A549 (cell line): Measurements from ENCODE around the gene OSTM1. TPM values are rescaled to one million over a fixed set of nuclear protein-coding genes. Genes with fewer than 3 reads are reported as not detected.

ENCODE experiments used
- ATAC-seq, 2 experiments: fragments of 200-7000 bp in 1 of 2; fragments of >200 bp in 1 of 2; cut with Nextera tagmentation in 1 of 2; cut with Tn5 transposase in 1 of 2; 3 replicates each; pipeline versions ENCODE4 v1.8.0 to v1.9.1; 2018 to 2020; ENCODE audit warnings: mild to moderate bottlenecking in 1 of 2, moderate library complexity in 1 of 2
- CTCF ChIA-PET: fragments of 300-600 bp; sonication (Branson Sonifier 250); formaldehyde crosslinking; extraction: SDS; loops from one replicate; lab custom pipeline; 2021; ENCODE audit warnings: antibody characterized with exemption, inconsistent platforms; lab: Yijun Ruan, JAX
- POLR2A ChIA-PET: fragments of 350-600 bp; formaldehyde crosslinking; extraction: SDS; loops from one replicate; lab custom pipeline; 2021; ENCODE audit warnings: antibody characterized with exemption, inconsistent platforms; lab: Yijun Ruan, JAX
- DNase-seq, 2 experiments: peaks; one replicate each; pipeline versions ENCODE4 v3.0.0 to v3.0.0-alpha.2; 2011 to 2016; ENCODE audit warnings: low read depth in 1 of 2, low spot score in 1 of 2
- FAIRE-seq: peaks from 2 replicates; lab custom pipeline; 2011; peaks lifted over from hg19 to GRCh38; lab: Jason Lieb, UNC
- H3K27ac ChIP-seq, 2 experiments: fragments of >200 bp; sonication (Bioruptor Twin); formaldehyde crosslinking; 3 replicates each; pipeline ENCODE4 v1.5.1; 2016 to 2017
- H3K4me1 ChIP-seq: fragments of >200 bp; sonication (Bioruptor Twin); formaldehyde crosslinking; 3 replicates; pipeline ENCODE4 v1.6.1; 2016
- H3K4me2 ChIP-seq: fragments of >200 bp; sonication (Bioruptor Twin); formaldehyde crosslinking; 3 replicates; pipeline ENCODE4 v1.6.1; 2016
- H3K4me3 ChIP-seq: fragments of >200 bp; sonication (Bioruptor Twin); formaldehyde crosslinking; 3 replicates; pipeline ENCODE4 v1.5.1; 2016
- H3K9me3 ChIP-seq: fragments of >200 bp; sonication (Bioruptor Twin); formaldehyde crosslinking; 3 replicates; pipeline ENCODE4 v1.6.1; 2016
- BHLHE40 ChIP-seq: IDR thresholded peaks from 2 replicates; pipeline ENCODE4 v1.6.1; 2012; ENCODE audit warnings: low read depth, low read length, inconsistent platforms
- CBX8 ChIP-seq: fragments of 200-600 bp; sonication (generic); IDR thresholded peaks from 2 replicates; pipeline ENCODE4 v1.6.1; 2016
- CEBPB ChIP-seq, 2 experiments: fragments of >200 bp in 1 of 2; sonication (Bioruptor Twin) in 1 of 2; formaldehyde crosslinking in 1 of 2; IDR thresholded peaks; 2 replicates each; pipeline ENCODE4 v1.6.1; 2012 to 2016
- FOXS1 ChIP-seq: fragments of 250-450 bp; sonication (Bioruptor Pico); IDR thresholded peaks from 2 replicates; pipeline ENCODE4 v1.5.0; 2020; ENCODE audit warnings: mild to moderate bottlenecking, moderate library complexity
- HDAC2 ChIP-seq: fragments of 200-600 bp; sonication (generic); IDR thresholded peaks from 2 replicates; pipeline ENCODE4 v1.6.1; 2016
- HEYL ChIP-seq: fragments of 250-450 bp; sonication (Bioruptor Pico); IDR thresholded peaks from 2 replicates; pipeline ENCODE4 v1.8.0; 2021; ENCODE audit warnings: mild to moderate bottlenecking, moderate library complexity
- HOXA7 ChIP-seq: fragments of 250-450 bp; sonication (Bioruptor Pico); IDR thresholded peaks from 2 replicates; pipeline ENCODE4 v1.5.0; 2020; ENCODE audit warnings: mild to moderate bottlenecking, moderate library complexity
- JUN ChIP-seq, 2 experiments: fragments of >200 bp; sonication (Bioruptor Twin); formaldehyde crosslinking; IDR thresholded peaks; 2 replicates in 1 of 2; 3 replicates in 1 of 2; pipeline ENCODE4 v1.6.1; 2016 to 2017
- JUNB ChIP-seq: fragments of >200 bp; sonication (Bioruptor Twin); formaldehyde crosslinking; IDR thresholded peaks from 2 replicates; pipeline ENCODE4 v1.6.1; 2016
- KDM5A ChIP-seq: fragments of 200-600 bp; sonication (generic); IDR thresholded peaks from 2 replicates; pipeline ENCODE4 v1.6.1; 2016; ENCODE audit warnings: antibody characterized with exemption, mild to moderate bottlenecking
- MAFK ChIP-seq: fragments of 450-650 bp; IDR thresholded peaks from 2 replicates; pipeline ENCODE4 v1.6.1; 2014; ENCODE audit not compliant: partially characterized antibody
- NFE2L2 ChIP-seq: fragments of 150-350 bp; conservative IDR thresholded peaks from 2 replicates; pipeline ENCODE4 v1.6.1; 2014; ENCODE audit warnings: low read length
- NR3C1 ChIP-seq: fragments of >200 bp; sonication (Bioruptor Twin); formaldehyde crosslinking; IDR thresholded peaks from 3 replicates; pipeline ENCODE4 v1.6.1; 2017
- POLR2AphosphoS2 ChIP-seq: conservative IDR thresholded peaks from 2 replicates; pipeline ENCODE4 v1.6.1; 2012; ENCODE audit warnings: low read length, improper control_type of control experiment, inconsistent platforms
- RAD21 ChIP-seq, 2 experiments: fragments of >200 bp in 1 of 2; sonication (Bioruptor Twin) in 1 of 2; formaldehyde crosslinking in 1 of 2; IDR thresholded peaks in 1 of 2; conservative IDR thresholded peaks in 1 of 2; 2 replicates in 1 of 2; 3 replicates in 1 of 2; pipeline ENCODE4 v1.6.1; 2012 to 2018; ENCODE audit warnings: inconsistent platforms in 1 of 2
- RCOR1 ChIP-seq: fragments of 150-350 bp; IDR thresholded peaks from 2 replicates; pipeline ENCODE4 v1.6.1; 2014; ENCODE audit warnings: antibody characterized with exemption, low read length, low read depth
- RFX5 ChIP-seq: fragments of 450-650 bp; IDR thresholded peaks from 2 replicates; pipeline ENCODE4 v1.7.1; 2014; ENCODE audit warnings: antibody characterized with exemption, mild to moderate bottlenecking, moderate library complexity
- SREBF2 ChIP-seq: fragments of 450-650 bp; IDR thresholded peaks from 2 replicates; pipeline ENCODE4 v1.6.1; 2014; ENCODE audit warnings: mild to moderate bottlenecking, moderate library complexity
- TFCP2L1 ChIP-seq: fragments of 250-450 bp; sonication (Bioruptor Pico); IDR thresholded peaks from 2 replicates; pipeline ENCODE4 v1.5.0; 2021; ENCODE audit warnings: mild to moderate bottlenecking
- ZC3H11A ChIP-seq: fragments of 450-650 bp; IDR thresholded peaks from 2 replicates; pipeline ENCODE4 v1.6.1; 2014; ENCODE audit warnings: antibody characterized with exemption, mild to moderate bottlenecking
- ZFP36 ChIP-seq: fragments of 450-650 bp; IDR thresholded peaks from 2 replicates; pipeline ENCODE4 v1.6.1; 2014; ENCODE audit warnings: borderline replicate concordance; ENCODE audit not compliant: partially characterized antibody
- ZNF302 ChIP-seq: fragments of 250-450 bp; sonication (Bioruptor Pico); IDR thresholded peaks from 2 replicates; pipeline ENCODE4 v1.9.0; 2021; ENCODE audit warnings: inconsistent platforms, mild to moderate bottlenecking, moderate library complexity
- WGBS: methylation state at CpG from one replicate; pipeline ENCODE4 v1.1.6; 2017; ENCODE audit errors: missing lambda C conversion rate; 5-methylcytosine and 5-hydroxymethylcytosine counted together
- polyA plus RNA-seq, 4 experiments: library from polyadenylated mRNA; depleted of rRNA in 3 of 4; stranded (reverse); fragments of >200 nt; fragmentation: RNase III in 1 of 4; extraction: RNeasy Plus Mini Kit Qiagen cat#74134 plus additional on column Dnase treatment in 1 of 4; gene quantifications; 2 replicates in 3 of 4; 3 replicates in 1 of 4; pipeline ENCODE4 v1.2.3, GENCODE V29; 2011 to 2017
- TF ChIP-seq, protein P1 (sequence below): fragments of 200-600 bp; sonication (generic); IDR thresholded peaks from 2 replicates; pipeline ENCODE4 v1.6.1; 2016; ENCODE audit warnings: antibody characterized with exemption, mild to moderate bottlenecking, moderate library complexity
- TF ChIP-seq, protein P2 (sequence below): IDR thresholded peaks from 2 replicates; pipeline ENCODE4 v1.6.1; 2012; ENCODE audit warnings: low read depth, borderline replicate concordance
- TF ChIP-seq, protein P3 (sequence below): fragments of 450-650 bp; IDR thresholded peaks from 2 replicates; pipeline ENCODE4 v1.6.1; 2014; ENCODE audit warnings: antibody characterized with exemption
- TF ChIP-seq, protein P4 (sequence below): fragments of 250-450 bp; sonication (Bioruptor Pico); IDR thresholded peaks from 2 replicates; pipeline ENCODE4 v1.5.0; 2020; ENCODE audit warnings: low read depth, mild to moderate bottlenecking, moderate library complexity

OSTM1 gene
- polyA plus RNA-seq, 2 of the 4 experiments (the other 2 are of a cell fraction) = 16.8 to 41.7 TPM

DNA sequence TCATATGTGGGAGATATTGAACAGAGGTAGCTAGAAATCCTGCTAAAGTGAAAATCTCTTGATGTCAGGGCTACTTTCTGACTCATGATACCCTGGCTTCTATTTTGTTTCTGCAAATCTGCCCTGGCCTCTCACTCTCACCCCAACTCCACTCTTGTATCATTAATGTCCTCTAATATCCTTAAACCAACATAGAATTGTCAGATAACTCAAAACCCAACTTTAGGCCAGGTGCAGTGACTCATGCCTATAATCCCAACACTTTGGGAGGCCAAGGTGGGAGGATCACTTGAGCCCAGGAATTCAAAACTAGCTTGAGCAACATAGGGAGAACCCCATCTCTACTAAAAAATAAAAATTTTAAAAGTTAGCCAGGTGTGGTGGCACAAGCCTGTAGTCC, 33.8 kb upstream of the OSTM1 start:
- H3K27ac ChIP-seq = no peak overlapping the region
- ChIA-PET CTCF (interaction anchor here (2.8 kb wide), 1 partner anchor 384 kb away, joined by 11 read pairs; no protein-coding TSS in a partner anchor), POLR2A (no interaction called here)
- H3K4me3 ChIP-seq = no peak overlapping the region
- FAIRE-seq (no peak), DNase-seq (no peak), ATAC-seq (no peak)
- H3K9me3 ChIP-seq = no peaks in the 10 kb centered on the region
- no peaks in the 10 kb centered on the region for H3K4me1 ChIP-seq
- TF ChIP-seq ZNF302 (CRISPR knock-in tag) = no peak
- TF ChIP-seq RFX5 = no peak
- no peak for TF ChIP-seq TFCP2L1
- TF ChIP-seq, protein P1, sequence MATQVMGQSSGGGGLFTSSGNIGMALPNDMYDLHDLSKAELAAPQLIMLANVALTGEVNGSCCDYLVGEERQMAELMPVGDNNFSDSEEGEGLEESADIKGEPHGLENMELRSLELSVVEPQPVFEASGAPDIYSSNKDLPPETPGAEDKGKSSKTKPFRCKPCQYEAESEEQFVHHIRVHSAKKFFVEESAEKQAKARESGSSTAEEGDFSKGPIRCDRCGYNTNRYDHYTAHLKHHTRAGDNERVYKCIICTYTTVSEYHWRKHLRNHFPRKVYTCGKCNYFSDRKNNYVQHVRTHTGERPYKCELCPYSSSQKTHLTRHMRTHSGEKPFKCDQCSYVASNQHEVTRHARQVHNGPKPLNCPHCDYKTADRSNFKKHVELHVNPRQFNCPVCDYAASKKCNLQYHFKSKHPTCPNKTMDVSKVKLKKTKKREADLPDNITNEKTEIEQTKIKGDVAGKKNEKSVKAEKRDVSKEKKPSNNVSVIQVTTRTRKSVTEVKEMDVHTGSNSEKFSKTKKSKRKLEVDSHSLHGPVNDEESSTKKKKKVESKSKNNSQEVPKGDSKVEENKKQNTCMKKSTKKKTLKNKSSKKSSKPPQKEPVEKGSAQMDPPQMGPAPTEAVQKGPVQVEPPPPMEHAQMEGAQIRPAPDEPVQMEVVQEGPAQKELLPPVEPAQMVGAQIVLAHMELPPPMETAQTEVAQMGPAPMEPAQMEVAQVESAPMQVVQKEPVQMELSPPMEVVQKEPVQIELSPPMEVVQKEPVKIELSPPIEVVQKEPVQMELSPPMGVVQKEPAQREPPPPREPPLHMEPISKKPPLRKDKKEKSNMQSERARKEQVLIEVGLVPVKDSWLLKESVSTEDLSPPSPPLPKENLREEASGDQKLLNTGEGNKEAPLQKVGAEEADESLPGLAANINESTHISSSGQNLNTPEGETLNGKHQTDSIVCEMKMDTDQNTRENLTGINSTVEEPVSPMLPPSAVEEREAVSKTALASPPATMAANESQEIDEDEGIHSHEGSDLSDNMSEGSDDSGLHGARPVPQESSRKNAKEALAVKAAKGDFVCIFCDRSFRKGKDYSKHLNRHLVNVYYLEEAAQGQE = no peak
- TF ChIP-seq POLR2AphosphoS2 = no peak
- no peak for TF ChIP-seq JUNB
- TF ChIP-seq BHLHE40 = no peak
- TF ChIP-seq NFE2L2 = no peak
- TF ChIP-seq JUN (IDR thresholded peaks at IDR 0.05) = no peak
- TF ChIP-seq HOXA7 (CRISPR knock-in tag) = no peak
- TF ChIP-seq, protein P2, sequence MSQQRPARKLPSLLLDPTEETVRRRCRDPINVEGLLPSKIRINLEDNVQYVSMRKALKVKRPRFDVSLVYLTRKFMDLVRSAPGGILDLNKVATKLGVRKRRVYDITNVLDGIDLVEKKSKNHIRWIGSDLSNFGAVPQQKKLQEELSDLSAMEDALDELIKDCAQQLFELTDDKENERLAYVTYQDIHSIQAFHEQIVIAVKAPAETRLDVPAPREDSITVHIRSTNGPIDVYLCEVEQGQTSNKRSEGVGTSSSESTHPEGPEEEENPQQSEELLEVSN = no peak
- TF ChIP-seq MAFK = no peak
- TF ChIP-seq KDM5A = no peak
- no peak for TF ChIP-seq CBX8
- TF ChIP-seq SREBF2 = no peak
- no peak for TF ChIP-seq HEYL
- H3K4me2 ChIP-seq = no peak overlapping the region

DNA sequence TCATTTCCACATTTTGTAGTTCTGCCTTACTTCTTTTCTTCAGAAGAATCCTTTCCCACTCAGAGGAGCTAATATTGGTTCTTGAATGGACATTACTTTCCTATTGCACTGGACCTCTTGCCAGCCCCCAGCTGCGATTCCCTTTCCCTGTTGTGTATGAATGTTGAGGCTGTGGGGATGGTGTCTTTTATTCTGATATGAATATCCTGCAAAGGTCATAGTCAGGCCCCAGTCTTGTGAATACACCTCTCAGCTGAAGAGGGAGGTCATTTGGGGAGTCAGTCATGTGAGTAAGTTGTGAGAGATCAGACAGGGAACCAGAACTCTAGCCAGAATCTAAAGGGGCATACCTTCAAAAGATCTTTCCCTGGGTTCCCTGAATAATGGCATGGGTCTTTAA, 32.6 kb upstream of the OSTM1 start:
- no peak overlapping the region for H3K27ac ChIP-seq
- DNase-seq = no peak
- POLR2A ChIA-PET = no interaction called here
- no peak for FAIRE-seq
- no peak overlapping the region for H3K4me2 ChIP-seq
- H3K4me1 ChIP-seq = no peaks in the 10 kb centered on the region
- no peak for ATAC-seq
- H3K4me3 ChIP-seq = no peak overlapping the region
- CTCF ChIA-PET = interaction anchor here (1.0 to 2.8 kb wide), 2 partner anchors 58 to 385 kb away, joined by 3 to 11 read pairs; no protein-coding TSS in a partner anchor
- no peaks in the 10 kb centered on the region for H3K9me3 ChIP-seq
- 91% methylated on average over 1 of the region's 1 CpG for WGBS
- TF ChIP-seq ZFP36 = no peak
- no peak for TF ChIP-seq SREBF2
- no peak for TF ChIP-seq NR3C1
- TF ChIP-seq, protein P3, sequence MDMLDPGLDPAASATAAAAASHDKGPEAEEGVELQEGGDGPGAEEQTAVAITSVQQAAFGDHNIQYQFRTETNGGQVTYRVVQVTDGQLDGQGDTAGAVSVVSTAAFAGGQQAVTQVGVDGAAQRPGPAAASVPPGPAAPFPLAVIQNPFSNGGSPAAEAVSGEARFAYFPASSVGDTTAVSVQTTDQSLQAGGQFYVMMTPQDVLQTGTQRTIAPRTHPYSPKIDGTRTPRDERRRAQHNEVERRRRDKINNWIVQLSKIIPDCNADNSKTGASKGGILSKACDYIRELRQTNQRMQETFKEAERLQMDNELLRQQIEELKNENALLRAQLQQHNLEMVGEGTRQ = no peak
- no peak for TF ChIP-seq CEBPB (IDR thresholded peaks at IDR 0.05)
- TF ChIP-seq FOXS1 = no peak
- TF ChIP-seq, protein P2 = no peak
- TF ChIP-seq ZC3H11A = no peak
- TF ChIP-seq, protein P4, sequence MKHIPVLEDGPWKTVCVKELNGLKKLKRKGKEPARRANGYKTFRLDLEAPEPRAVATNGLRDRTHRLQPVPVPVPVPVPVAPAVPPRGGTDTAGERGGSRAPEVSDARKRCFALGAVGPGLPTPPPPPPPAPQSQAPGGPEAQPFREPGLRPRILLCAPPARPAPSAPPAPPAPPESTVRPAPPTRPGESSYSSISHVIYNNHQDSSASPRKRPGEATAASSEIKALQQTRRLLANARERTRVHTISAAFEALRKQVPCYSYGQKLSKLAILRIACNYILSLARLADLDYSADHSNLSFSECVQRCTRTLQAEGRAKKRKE (CRISPR knock-in tag) = no peak
- TF ChIP-seq HDAC2 = no peak
- no peak for TF ChIP-seq RAD21 (conservative IDR thresholded peaks at IDR 0.05 in 1 of 2, IDR thresholded peaks at IDR 0.05 in 1 of 2)
- no peak for TF ChIP-seq RCOR1
